GM20431 (cell line): ENCODE results near the gene PWWP2A.

ENCODE experiments used
- in situ Hi-C: fragments of 300-500 bp; cut with MseI, MboI; formaldehyde crosslinking; loops from one replicate; pipeline ENCODE4 v1.15.0; 2020; ENCODE audit warnings: low sequenced_read_pairs; ENCODE audit not compliant: unreplicated experiment

The PWWP2A gene

DNA sequence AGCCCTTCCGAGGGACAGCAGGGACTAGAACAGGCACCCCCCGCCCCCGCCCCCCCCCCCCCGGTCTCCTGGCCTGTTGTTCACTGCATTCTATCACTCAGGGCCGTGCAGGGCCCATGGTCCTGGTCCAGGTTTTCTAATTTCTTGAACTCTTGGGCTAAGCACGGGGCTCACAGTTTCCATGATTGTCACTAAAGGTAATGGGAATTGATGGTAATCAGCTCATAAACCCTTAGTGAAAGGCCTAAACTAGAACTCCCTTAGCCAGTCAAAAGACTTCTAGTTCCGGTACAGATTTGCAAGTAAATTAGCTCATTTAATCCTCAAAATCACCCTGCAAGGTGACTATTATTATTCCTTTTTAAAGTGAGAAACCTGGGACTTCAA is 14.7 kb upstream of the PWWP2A start:
- in situ Hi-C loops, result no loop called here

GRCh38 chr5:160133071-160133917 is 14.0 kb upstream of the PWWP2A start:
- in situ Hi-C loops, result no loop called here

DNA sequence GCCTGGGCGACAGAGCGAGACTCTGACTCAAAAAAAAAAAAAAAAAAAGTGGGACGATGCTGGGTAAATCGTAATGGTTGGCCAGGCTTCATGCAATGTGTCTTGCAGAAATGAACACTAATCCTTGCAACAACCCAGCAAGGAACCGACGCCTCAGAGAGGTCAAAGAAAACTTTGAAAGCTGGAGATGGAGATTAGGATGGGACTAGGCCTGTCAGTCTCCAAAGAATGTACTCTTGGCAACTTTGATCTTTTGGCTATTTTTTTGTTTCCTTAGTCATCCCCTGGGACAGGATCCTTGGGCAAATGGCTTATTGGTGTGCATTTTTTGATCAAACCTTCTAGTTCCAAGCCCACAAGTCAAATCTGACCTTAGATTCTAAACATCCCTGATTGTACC is 10.6 kb upstream of the PWWP2A start:
- in situ Hi-C loops, result no loop called here

- in situ Hi-C loops, result no loop called here
These were observed 9.4 kb upstream of the PWWP2A start for GRCh38 chr5:160128632-160129031.

DNA sequence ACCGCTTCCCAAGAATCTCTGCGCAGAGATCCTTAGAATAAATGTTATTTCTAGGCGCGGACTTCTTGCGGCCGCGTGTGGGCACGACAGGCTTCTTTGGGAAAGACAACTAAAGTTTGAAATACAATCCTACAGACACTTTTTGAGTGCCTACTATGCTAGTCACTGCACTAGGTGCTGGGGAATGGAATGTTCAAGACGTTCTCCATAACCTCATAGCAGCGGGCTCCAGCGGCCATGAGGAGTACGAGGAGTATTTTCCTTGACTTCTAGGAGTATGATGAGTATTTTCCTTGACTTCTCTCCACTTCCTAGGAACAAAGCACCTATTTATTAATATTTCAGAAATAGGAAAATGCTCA is 636 bp upstream of the PWWP2A start:
- in situ Hi-C loops, result no loop called here

GRCh38 chr5:160118349-160119141 is 705 bp downstream of the PWWP2A start:
- in situ Hi-C loops, result no loop called here

GRCh38 chr5:160116991-160117390 is 2.3 kb downstream of the PWWP2A start:
- in situ Hi-C loops, result no loop called here

DNA sequence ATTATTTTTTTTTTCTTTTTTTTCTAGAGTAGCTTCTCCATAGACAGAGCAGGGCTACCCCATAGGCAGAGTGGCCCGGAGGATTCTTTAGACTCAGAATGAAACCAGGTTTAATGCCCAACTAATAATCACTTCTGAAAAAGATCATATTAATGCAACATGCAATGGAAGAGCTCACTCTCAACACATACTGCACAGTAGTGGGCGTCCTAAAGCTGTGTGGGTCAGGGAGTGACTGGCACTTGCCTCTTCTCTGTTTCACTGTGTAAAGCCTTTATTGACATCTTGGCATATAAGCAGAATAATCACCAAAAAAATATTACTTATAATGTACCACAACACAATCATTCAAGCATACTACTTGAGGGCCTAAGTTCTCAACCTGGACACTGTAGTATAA is 11.1 kb downstream of the PWWP2A start:
- in situ Hi-C loops, result no loop called here

DNA sequence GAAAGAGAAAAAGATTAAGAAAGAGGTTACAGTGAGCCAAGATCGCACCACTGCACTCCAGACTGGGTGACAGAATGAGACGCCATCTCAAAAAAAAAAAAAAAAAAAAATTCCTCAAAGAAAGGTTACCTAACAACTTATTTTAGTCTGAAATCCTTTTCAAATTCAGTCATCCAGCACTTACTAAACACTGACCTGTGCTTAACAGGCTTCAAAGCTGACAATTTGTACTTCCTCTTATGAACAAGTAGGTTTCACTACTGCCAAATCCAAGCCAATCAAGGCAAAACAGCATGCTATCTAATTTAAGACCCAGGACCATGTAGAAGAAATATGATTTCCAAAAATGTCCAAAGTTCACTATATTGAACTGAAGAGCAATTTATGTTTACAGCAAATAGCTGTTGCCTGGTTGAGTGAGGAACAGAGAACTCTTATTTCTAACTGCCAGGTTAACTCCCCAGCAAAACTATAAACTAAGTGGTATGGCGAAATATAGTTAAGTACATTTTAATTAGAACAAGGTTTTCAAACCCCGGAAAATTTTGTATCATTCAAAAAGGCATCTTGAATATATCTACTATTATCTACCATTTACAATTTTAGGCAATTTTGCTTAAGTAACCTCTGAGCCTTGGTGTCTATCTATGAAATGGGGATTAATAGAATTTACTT is 13.4 kb downstream of the PWWP2A start:
- in situ Hi-C loops, result no loop called here

- in situ Hi-C loops, result no loop called here
These were observed 21.3 kb downstream of the PWWP2A start for GRCh38 chr5:160097991-160098390.

GRCh38 chr5:160096178-160096577 is 23.1 kb downstream of the PWWP2A start:
- in situ Hi-C loops, result no loop called here

GRCh38 chr5:160092960-160093707 is 26.1 kb downstream of the PWWP2A start:
- in situ Hi-C loops, result no loop called here

- in situ Hi-C loops, result no loop called here
These were observed 26.7 kb downstream of the PWWP2A start for GRCh38 chr5:160092514-160092913.

- in situ Hi-C loops, result no loop called here
These were observed 29.2 kb downstream of the PWWP2A start for GRCh38 chr5:160090059-160090458.

DNA sequence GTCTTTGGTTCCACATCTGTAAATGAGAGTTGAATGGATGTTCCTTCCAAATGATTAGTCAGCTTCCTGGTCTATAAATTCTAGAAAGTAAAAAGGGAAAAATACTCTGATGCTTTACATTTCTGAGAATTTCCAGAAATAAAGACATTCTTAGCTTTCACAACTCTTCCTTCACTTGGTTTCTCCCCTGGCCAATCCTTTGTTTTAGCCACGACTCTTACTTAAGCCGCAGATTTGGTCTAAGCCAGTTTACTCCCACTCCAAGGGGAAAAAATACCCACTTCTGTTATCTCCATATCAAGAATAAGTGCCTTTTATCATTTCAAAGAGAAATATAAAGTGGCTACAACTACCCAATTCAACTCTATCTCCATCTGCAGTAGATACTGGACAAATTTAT is 29.7 kb downstream of the PWWP2A start:
- in situ Hi-C loops, result no loop called here

DNA sequence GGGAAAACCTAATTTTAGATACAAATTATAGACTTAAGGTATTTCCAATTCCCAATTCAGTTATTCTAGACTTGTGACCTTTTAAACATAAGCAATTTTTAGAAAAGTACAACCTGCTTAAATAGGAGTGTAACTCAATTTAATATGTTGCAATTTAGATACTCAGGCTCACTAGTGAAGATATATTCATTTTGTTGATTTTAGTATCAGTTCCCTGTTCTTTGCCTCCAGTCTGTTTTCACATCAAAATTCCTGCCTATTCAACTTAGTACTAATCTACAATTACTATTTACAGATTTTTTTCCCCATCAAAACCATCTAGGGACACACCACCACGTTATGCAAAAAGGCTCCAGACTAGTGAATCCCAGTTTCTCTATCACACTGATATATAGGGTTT is 30.4 kb downstream of the PWWP2A start:
- in situ Hi-C loops, result no loop called here

DNA sequence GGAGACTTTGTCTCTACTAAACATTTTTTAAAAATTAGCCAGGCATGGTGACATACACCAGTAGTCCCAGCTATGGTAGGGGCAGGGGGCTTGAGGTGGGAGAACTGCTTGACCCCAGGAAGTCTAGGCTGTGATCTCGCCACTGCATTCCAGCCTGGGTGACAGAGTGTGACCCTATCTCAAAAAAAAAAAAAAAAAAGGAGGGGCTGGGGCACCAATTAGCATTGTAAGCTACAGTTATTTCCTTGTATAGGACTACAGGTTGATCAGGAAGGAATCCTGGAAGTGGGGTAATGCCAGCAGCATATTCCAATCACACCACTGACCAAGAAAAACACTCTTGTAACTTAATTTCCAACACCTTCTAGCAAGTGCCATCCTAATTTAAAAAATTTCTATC is 32.1 kb downstream of the PWWP2A start:
- in situ Hi-C loops, result no loop called here

DNA sequence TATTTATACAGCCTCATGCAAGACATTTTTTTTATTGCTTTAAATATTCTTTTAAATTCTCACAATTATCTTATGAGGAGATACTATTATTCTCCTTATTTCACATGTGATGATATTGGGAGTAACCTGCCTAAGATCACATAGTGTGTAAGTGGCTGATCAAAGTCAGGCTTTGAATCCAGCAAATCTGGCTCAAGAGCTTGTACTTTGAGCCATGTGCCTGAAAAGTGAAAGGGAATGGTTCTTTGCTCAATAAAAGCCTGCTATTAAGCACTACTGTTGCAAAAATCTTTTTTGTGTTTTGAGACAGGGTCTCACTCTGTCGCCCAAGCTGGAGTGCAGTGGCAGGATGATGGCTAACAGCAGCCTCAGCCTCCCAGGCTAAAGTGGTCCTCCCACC is 35.1 kb downstream of the PWWP2A start:
- in situ Hi-C loops, result no loop called here

DNA sequence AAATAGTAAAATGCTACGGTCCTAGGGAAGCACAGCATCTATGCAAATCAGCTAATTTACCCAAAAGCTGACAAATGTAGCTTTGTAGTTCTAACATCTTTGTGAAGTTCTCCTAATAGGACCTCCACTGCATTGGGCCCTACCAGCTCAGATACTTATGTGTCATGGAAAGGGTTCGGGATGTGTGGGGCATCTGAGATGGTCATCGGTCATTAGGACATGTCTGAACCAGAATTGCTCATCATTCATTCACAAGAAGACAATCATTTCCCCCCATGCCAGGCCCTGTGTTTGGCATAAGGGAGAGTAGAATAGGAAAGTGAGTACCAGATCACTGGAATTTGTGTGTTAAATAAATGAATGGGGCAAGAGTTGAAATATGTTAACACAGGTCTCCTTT is 35.7 kb downstream of the PWWP2A start:
- in situ Hi-C loops, result no loop called here
